ENCODE data around the gene SEMA4B.
"Not testable (repeated sequence)": the region's sequence is repeated elsewhere in the genome, so short reads cannot be mapped to it uniquely, and the experiment has no call there.

SEMA4B gene

GRCh38 chr15:90271459-90272166, 70.5 kb downstream of the SEMA4B start:
- ATAC-seq (replicated peaks) (no peak), DNase-seq (no peak)
- Mint-ChIP-seq H3K27me3 (no peaks in the 10 kb centered on the region), H3K4me1 (ENCODE audit: low read depth in 2 of 2) (peaks cover 44 to 50% of the 10 kb centered on the region in 2 donors), H3K4me3 (no peak overlapping the region), H3K36me3 (ENCODE audit: insufficient read depth) (peaks cover 65% of the 10 kb centered on the region), H3K27ac (peak overlapping the region in 1 of 2 donors; percentile 4), H3K9me3 (no peaks in the 10 kb centered on the region)

GRCh38 chr15:90278467-90278866, 77.3 kb downstream of the SEMA4B start:
- not testable (repeated sequence) for H3K9me3 Mint-ChIP-seq; ATAC-seq (replicated peaks); H3K27ac Mint-ChIP-seq; H3K4me3 Mint-ChIP-seq; DNase-seq; H3K4me1 Mint-ChIP-seq (ENCODE audit: low read depth in 2 of 2); H3K27me3 Mint-ChIP-seq
- H3K36me3 Mint-ChIP-seq (ENCODE audit: insufficient read depth): peaks cover 25% of the 10 kb centered on the region

All from effector memory CD8-positive, alpha-beta T cell (primary cell).